GM06990 (cell line): ENCODE measurements around the gene SELENOP.

ENCODE experiments used
- DNase-seq: peaks from one replicate; pipeline ENCODE4 v3.0.0-alpha.2; 2011; ENCODE audit not compliant: insufficient read length; ENCODE audit errors: extremely low read depth
- H3K27me3 ChIP-seq: replicated peaks from 2 replicates; pipeline ENCODE4 v1.6.0; 2011; ENCODE audit warnings: low read length; ENCODE audit not compliant: control insufficient read depth, insufficient read depth
- H3K36me3 ChIP-seq: 2 replicates; pipeline ENCODE4 v1.5.1; 2011; ENCODE audit warnings: low read length; ENCODE audit not compliant: control insufficient read depth, insufficient read depth
- H3K4me3 ChIP-seq: replicated peaks from 2 replicates; pipeline ENCODE4 v1.5.1; 2011; ENCODE audit warnings: low read depth, mild to moderate bottlenecking, control low read depth, low read length
- TF ChIP-seq, protein P1 (sequence below): IDR thresholded peaks from 2 replicates; pipeline ENCODE4 v1.5.1; 2011; ENCODE audit warnings: low read length, control low read depth, mild to moderate bottlenecking, inconsistent platforms; ENCODE audit not compliant: insufficient read depth, poor library complexity, severe bottlenecking

SELENOP gene

DNA sequence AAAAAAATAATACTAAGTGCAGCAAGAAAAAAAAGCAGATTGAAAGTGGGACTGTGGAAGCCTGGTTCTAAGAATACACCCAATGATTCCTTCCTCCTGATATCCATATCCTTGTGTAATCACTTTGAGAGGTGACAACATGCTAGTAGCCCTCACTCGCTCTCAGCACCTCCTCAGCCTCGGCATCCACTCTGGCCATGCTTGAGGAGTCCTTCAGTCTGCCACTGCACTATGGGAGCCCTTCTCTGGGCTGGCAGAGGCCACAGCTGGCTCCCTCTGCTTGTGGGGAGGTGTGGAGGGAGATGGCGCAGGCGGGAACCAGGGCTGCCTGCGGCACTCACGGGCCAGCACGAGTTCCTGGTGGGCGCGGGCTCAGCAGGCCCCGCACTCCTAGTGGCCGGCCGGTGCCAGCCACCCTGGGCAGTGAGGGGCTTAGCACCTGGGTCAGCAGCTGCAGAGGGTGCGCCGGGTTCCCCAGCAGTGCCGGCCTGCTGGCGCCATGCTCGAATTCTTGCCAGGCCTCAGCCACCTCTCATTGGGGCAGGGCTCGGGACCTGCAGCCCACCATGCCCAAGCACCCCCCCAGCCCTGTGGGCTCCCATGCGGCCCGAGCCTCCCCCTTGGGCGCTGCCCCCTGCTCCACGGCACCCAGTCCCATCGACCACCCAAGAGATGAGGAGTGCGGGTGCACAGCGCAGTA, 24.5 kb upstream of the SELENOP start:
- no peak overlapping the region for H3K4me3 ChIP-seq
- H3K27me3 ChIP-seq = no peaks in the 10 kb centered on the region
- no peak for DNase-seq
- TF ChIP-seq, protein P1, sequence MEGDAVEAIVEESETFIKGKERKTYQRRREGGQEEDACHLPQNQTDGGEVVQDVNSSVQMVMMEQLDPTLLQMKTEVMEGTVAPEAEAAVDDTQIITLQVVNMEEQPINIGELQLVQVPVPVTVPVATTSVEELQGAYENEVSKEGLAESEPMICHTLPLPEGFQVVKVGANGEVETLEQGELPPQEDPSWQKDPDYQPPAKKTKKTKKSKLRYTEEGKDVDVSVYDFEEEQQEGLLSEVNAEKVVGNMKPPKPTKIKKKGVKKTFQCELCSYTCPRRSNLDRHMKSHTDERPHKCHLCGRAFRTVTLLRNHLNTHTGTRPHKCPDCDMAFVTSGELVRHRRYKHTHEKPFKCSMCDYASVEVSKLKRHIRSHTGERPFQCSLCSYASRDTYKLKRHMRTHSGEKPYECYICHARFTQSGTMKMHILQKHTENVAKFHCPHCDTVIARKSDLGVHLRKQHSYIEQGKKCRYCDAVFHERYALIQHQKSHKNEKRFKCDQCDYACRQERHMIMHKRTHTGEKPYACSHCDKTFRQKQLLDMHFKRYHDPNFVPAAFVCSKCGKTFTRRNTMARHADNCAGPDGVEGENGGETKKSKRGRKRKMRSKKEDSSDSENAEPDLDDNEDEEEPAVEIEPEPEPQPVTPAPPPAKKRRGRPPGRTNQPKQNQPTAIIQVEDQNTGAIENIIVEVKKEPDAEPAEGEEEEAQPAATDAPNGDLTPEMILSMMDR = no peak
- no peaks in the 10 kb centered on the region for H3K36me3 ChIP-seq

DNA sequence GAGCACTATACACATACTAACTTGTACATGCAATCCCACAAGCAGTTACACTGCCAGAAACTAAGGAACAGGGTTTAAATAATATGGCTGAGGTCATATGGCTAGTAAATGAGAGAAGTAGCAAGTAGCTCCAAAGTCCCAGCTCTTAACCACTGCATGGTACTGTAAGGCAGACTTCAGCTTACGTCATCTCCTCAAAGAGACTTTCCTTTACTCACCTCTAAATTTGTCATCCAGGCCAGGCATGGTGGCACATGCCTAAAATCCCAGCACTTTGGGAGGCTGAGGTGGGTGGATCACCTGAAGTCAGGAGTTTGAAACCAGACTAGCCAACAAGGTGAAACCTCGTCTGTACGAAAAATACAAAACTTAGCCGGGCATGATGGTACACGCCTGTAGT, 20.4 kb upstream of the SELENOP start:
- H3K27me3 ChIP-seq = no peaks in the 10 kb centered on the region; the same call in 1 of the 2 replicates

DNA sequence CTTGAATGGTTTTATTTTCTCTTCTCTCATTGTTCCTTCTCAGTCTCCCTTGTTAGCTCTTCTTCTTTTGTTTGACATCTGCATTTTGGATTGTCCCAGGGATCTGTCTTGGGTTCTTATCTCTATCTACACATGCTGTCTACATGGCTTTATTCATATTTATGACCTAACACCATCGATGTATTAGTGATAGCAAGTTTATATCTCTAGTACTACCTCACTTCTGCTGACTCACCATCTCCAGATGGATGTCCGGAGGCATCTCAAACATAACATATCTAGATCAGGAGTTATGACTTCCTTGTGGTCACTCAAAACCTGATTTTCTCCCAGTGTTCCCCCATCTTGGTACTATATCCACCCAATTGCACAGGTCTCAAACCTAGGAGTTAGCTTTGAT, 19.2 kb upstream of the SELENOP start:
- DNase-seq = no peak
- H3K36me3 ChIP-seq = no peaks in the 10 kb centered on the region
- no peak overlapping the region for H3K4me3 ChIP-seq
- TF ChIP-seq, protein P1 = no peak
- H3K27me3 ChIP-seq = no peaks in the 10 kb centered on the region; the same call in 1 of the 2 replicates

More for the DNA sequence above, 20.4 kb upstream of the SELENOP start:
- no peak for DNase-seq
- no peak overlapping the region for H3K4me3 ChIP-seq
- TF ChIP-seq, protein P1 = no peak
- no peaks in the 10 kb centered on the region for H3K36me3 ChIP-seq

DNA sequence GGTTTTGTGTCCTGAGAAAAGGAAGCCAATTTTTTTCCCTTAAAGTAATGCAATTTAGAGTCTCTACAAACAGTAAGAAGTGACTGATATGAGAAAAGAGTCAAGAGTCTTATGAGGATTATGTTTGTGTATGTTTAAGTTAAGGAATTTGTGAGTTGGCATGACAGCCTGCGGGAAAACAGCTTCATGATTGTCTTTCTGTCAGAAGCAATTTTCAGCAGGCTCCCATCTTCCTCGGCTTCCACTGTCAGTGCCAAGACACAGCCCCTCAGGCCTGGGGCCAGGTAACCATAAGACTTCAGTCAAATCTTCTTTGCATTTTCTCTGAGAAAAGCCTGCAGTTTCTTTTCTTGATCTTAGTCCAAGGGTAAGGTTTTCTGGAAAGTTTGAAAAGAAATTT, 17.0 kb upstream of the SELENOP start:
- no peaks in the 10 kb centered on the region; the same call in 1 of the 2 replicates for H3K27me3 ChIP-seq
- H3K4me3 ChIP-seq = no peak overlapping the region
- no peak for DNase-seq
- TF ChIP-seq, protein P1 = no peak
- no peaks in the 10 kb centered on the region for H3K36me3 ChIP-seq

DNA sequence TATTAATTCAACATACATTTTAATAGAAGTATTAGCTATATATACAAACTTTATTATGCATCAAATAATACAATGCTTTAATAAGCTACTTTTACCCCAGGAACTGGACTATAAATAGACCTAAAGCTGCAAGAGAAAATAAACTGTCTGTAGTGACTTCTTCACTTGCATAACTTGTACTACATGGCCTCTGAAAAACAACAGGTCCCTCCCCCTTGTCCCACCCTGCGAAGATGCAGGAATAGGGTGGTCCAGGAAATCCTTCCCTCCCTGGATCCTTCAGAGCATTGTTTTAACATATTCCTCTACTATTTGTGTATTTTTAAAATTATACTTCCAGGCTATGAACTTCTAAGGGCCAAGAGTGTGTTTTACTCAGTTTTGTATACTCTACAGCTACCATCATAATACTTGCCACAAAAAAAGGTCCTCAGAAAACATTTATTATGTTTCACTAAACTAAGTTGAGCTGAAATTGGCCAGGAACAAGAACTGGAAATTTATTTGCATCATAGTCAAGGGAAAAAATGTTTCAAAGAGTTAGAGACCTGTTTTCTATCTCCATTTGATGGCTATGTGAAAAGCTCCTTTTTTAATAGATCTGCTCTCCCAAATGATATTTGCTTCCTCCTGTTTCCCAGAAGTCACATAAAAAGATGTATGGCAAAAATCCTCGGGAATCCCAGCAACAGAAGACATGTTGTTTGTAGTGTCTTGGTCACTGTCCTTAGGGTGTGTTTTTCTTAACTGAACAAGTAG, 15.2 kb upstream of the SELENOP start:
- no peaks in the 10 kb centered on the region for H3K36me3 ChIP-seq
- no peak for DNase-seq
- no peaks in the 10 kb centered on the region; the same call in 1 of the 2 replicates for H3K27me3 ChIP-seq
- TF ChIP-seq, protein P1 = no peak
- H3K4me3 ChIP-seq = no peak overlapping the region
